GM12872 (cell line): ENCODE measurements around the gene EFNA5.

ENCODE experiments used
- TF ChIP-seq, protein P1 (sequence below): IDR thresholded peaks from 3 replicates; pipeline ENCODE4 v1.5.1; 2011; ENCODE audit warnings: low read depth, mild to moderate bottlenecking, low read length, moderate library complexity; ENCODE audit not compliant: insufficient read depth

EFNA5 gene

GRCh38 chr5:107672211-107673038, 1.7 kb upstream of the EFNA5 start:
- TF ChIP-seq, protein P1, sequence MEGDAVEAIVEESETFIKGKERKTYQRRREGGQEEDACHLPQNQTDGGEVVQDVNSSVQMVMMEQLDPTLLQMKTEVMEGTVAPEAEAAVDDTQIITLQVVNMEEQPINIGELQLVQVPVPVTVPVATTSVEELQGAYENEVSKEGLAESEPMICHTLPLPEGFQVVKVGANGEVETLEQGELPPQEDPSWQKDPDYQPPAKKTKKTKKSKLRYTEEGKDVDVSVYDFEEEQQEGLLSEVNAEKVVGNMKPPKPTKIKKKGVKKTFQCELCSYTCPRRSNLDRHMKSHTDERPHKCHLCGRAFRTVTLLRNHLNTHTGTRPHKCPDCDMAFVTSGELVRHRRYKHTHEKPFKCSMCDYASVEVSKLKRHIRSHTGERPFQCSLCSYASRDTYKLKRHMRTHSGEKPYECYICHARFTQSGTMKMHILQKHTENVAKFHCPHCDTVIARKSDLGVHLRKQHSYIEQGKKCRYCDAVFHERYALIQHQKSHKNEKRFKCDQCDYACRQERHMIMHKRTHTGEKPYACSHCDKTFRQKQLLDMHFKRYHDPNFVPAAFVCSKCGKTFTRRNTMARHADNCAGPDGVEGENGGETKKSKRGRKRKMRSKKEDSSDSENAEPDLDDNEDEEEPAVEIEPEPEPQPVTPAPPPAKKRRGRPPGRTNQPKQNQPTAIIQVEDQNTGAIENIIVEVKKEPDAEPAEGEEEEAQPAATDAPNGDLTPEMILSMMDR, result no peak

GRCh38 chr5:107671742-107672210, 1.0 kb upstream of the EFNA5 start:
- TF ChIP-seq, protein P1, result no peak

- TF ChIP-seq, protein P1, result no peak
Measured at GRCh38 chr5:107670087-107670931, 428 bp downstream of the EFNA5 start.

DNA sequence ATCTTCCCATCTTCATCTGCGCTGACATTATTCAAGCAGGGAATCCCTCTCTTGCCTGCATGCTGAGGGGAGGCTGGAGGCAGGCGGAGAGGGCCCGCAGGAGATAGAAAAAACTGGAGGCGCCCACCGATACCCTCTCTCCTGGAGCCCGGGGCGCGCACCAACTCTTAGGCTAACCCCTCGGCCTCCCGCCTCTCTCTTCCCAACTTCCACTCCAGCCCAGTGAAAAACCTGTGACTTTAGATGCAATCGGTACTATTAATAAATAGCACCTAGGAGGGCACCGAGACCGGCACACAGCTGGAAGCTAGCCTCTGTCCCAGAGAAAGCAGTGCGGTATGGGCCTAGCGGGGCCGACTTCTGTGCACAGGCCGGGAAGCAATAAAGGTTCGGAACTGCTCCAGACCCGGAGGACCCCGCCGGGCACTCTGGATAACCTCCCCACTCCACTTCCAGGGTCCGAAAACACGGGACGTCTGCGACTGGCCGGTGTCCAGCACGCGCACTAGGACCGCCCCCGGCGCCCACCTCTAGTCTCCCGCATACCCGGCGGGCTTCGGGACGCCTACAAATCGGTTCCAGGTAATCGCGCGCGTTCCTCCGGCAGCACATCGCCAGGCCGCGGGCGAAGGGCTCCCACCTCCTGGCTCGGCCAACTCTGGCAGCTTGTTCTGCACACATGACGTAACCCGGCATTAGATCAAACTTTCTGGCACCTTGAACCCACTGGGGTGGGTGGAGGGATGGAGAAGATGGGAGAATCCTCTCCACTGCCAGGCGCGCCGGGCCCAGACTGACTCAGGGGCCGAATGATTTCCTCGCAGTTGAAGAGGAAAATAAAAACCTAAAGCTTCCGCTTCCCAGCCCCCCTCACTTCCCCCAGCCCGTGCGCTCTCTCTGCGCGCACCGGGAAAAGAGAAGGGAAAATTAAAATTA, 1.4 kb downstream of the EFNA5 start:
- TF ChIP-seq, protein P1, result no peak

- TF ChIP-seq, protein P1, result no peak
Measured at GRCh38 chr5:107668154-107669095, 2.3 kb downstream of the EFNA5 start.

GRCh38 chr5:107666051-107666655, 4.6 kb downstream of the EFNA5 start:
- TF ChIP-seq, protein P1, result no peak
